Trophoblast cell (in vitro differentiated cells and primary cell): ENCODE results near the gene CDKL5.

Experiments used
- DNase-seq, 2 donors: peaks; one replicate each; pipeline ENCODE4 v3.0.0-alpha.2; 2016
- H2AFZ ChIP-seq: 2 replicates; pipeline ENCODE4 v1.6.1; 2013; ENCODE audit warnings: low read length, moderate library complexity, mild to moderate bottlenecking; ENCODE audit not compliant: insufficient read depth, poor library complexity
- H2AK5ac ChIP-seq: 2 replicates; pipeline ENCODE4 v1.6.1; 2013; ENCODE audit warnings: mild to moderate bottlenecking, low read length
- H2BK120ac ChIP-seq: 2 replicates; pipeline ENCODE4 v1.6.1; 2013; ENCODE audit warnings: low read length, mild to moderate bottlenecking, moderate library complexity; ENCODE audit not compliant: insufficient read depth, poor library complexity
- H2BK12ac ChIP-seq: 2 replicates; pipeline ENCODE4 v1.6.1; 2013; ENCODE audit warnings: mild to moderate bottlenecking, low read length, moderate library complexity
- H2BK5ac ChIP-seq: 2 replicates; pipeline ENCODE4 v1.6.1; 2013; ENCODE audit warnings: low read length, low read depth, moderate library complexity, mild to moderate bottlenecking; ENCODE audit not compliant: poor library complexity
- H3K14ac ChIP-seq: 2 replicates; pipeline ENCODE4 v1.6.1; 2013; ENCODE audit warnings: mild to moderate bottlenecking, low read length
- H3K18ac ChIP-seq: 2 replicates; pipeline ENCODE4 v1.6.1; 2013; ENCODE audit warnings: mild to moderate bottlenecking, low read length
- H3K23ac ChIP-seq: 2 replicates; pipeline ENCODE4 v1.6.1; 2013; ENCODE audit warnings: low read length
- H3K27ac ChIP-seq: 2 replicates; pipeline ENCODE4 v1.5.1; 2013; ENCODE audit warnings: low read depth, mild to moderate bottlenecking, inconsistent platforms, low read length, moderate library complexity
- H3K27me3 ChIP-seq: 2 replicates; pipeline ENCODE4 v1.6.1; 2013; ENCODE audit warnings: inconsistent platforms, mild to moderate bottlenecking, low read length, moderate library complexity; ENCODE audit not compliant: insufficient read depth
- H3K36me3 ChIP-seq, 2 experiments: 1 replicate in 1 of 2; 2 replicates in 1 of 2; pipeline ENCODE4 v1.6.1; 2013; ENCODE audit warnings: low read length in 2 of 2, mild to moderate bottlenecking in 2 of 2, moderate library complexity in 1 of 2; ENCODE audit not compliant: insufficient read depth in 2 of 2, control insufficient read depth in 1 of 2
- H3K4ac ChIP-seq: 2 replicates; pipeline ENCODE4 v1.6.1; 2013; ENCODE audit warnings: low read depth, mild to moderate bottlenecking, low read length, moderate library complexity
- H3K4me1 ChIP-seq, 2 experiments: 1 replicate in 1 of 2; 2 replicates in 1 of 2; pipeline ENCODE4 v1.6.1; 2013; ENCODE audit warnings: low read length in 2 of 2, mild to moderate bottlenecking in 2 of 2, moderate library complexity in 1 of 2; ENCODE audit not compliant: insufficient read depth in 2 of 2, control insufficient read depth in 1 of 2
- H3K4me2 ChIP-seq: 2 replicates; pipeline ENCODE4 v1.6.1; 2013; ENCODE audit warnings: inconsistent platforms, mild to moderate bottlenecking, low read length, moderate library complexity
- H3K4me3 ChIP-seq: 2 replicates; pipeline ENCODE4 v1.5.1; 2013; ENCODE audit warnings: mild to moderate bottlenecking, low read depth, low read length, inconsistent platforms
- H3K79me1 ChIP-seq: one replicate; pipeline ENCODE4 v1.6.1; 2013; ENCODE audit warnings: low read length
- H3K79me2 ChIP-seq: 2 replicates; pipeline ENCODE4 v1.6.1; 2013; ENCODE audit warnings: low read length, mild to moderate bottlenecking; ENCODE audit not compliant: control insufficient read depth, insufficient read depth, poor library complexity
- H3K9ac ChIP-seq: 2 replicates; pipeline ENCODE4 v1.6.1; 2013; ENCODE audit warnings: mild to moderate bottlenecking, low read length
- H3K9me3 ChIP-seq: 2 replicates; pipeline ENCODE4 v1.6.1; 2013; ENCODE audit warnings: low read depth, mild to moderate bottlenecking, control low read depth, inconsistent platforms, low read length; ENCODE audit not compliant: insufficient read depth
- H4K12ac ChIP-seq: 2 replicates; pipeline ENCODE4 v1.6.1; 2013; ENCODE audit warnings: low read depth, mild to moderate bottlenecking, low read length, moderate library complexity
- H4K8ac ChIP-seq: 2 replicates; pipeline ENCODE4 v1.6.1; 2013; ENCODE audit warnings: low read depth, mild to moderate bottlenecking, low read length, moderate library complexity
- H4K91ac ChIP-seq: one replicate; pipeline ENCODE4 v1.6.1; 2013; ENCODE audit warnings: low read depth, mild to moderate bottlenecking, low read length, moderate library complexity
- WGBS: extraction: QIAGEN DNeasy Blood & Tissue Kit; methylation state at CpG from one replicate; pipeline ENCODE4 v1.1.7; 2013; ENCODE audit warnings: missing lambda C conversion rate; ENCODE audit not compliant: insufficient read length, insufficient coverage; ENCODE audit errors: extremely low coverage; 5-methylcytosine and 5-hydroxymethylcytosine counted together

The CDKL5 gene

GRCh38 chrX:18594079-18594478 lies 168.7 kb downstream of the CDKL5 start:
- H4K91ac ChIP-seq = no peak overlapping the region
- H3K79me1 ChIP-seq = no peaks in the 10 kb centered on the region
- H3K14ac ChIP-seq = no peak overlapping the region
- H3K4me3 ChIP-seq = no peak overlapping the region
- no peak overlapping the region for H2BK120ac ChIP-seq
- no peak for DNase-seq
- no peak overlapping the region for H4K8ac ChIP-seq
- no peak overlapping the region for H3K23ac ChIP-seq
- no peak overlapping the region for H2BK12ac ChIP-seq
- no peaks in the 10 kb centered on the region for H3K4me1 ChIP-seq
- no peak overlapping the region for H3K9ac ChIP-seq
- H2AFZ ChIP-seq = no peak overlapping the region
- no peaks in the 10 kb centered on the region for H3K27me3 ChIP-seq
- H3K18ac ChIP-seq = no peak overlapping the region
- no peak overlapping the region for H2AK5ac ChIP-seq
- H3K4me2 ChIP-seq = no peak overlapping the region
- H3K4ac ChIP-seq = no peak overlapping the region
- WGBS = no CpG with 5 or more reads among the region's 2 CpGs
- no peak overlapping the region for H4K12ac ChIP-seq
- H3K27ac ChIP-seq = no peak overlapping the region
- no peaks in the 10 kb centered on the region for H3K9me3 ChIP-seq
- H3K79me2 ChIP-seq = no peaks in the 10 kb centered on the region
- H2BK5ac ChIP-seq = no peak overlapping the region
- H3K36me3 ChIP-seq = no peaks in the 10 kb centered on the region

GRCh38 chrX:18596096-18596495 lies 170.7 kb downstream of the CDKL5 start:
- Histone ChIP-seq H3K36me3 (no peaks in the 10 kb centered on the region), H2BK5ac (no peak overlapping the region), H3K4me3 (no peak overlapping the region), H2BK120ac (no peak overlapping the region), H3K4ac (no peak overlapping the region), H2BK12ac (no peak overlapping the region), H3K4me2 (no peak overlapping the region), H3K23ac (no peak overlapping the region), H3K14ac (no peak overlapping the region), H4K91ac (no peak overlapping the region), H3K9me3 (no peaks in the 10 kb centered on the region), H3K4me1 (no peaks in the 10 kb centered on the region), H3K27me3 (no peaks in the 10 kb centered on the region), H2AFZ (no peak overlapping the region), H3K79me2 (no peaks in the 10 kb centered on the region), H3K79me1 (no peaks in the 10 kb centered on the region), H3K18ac (no peak overlapping the region), H3K9ac (no peak overlapping the region), H2AK5ac (no peak overlapping the region), H4K12ac (no peak overlapping the region), H3K27ac (no peak overlapping the region), H4K8ac (no peak overlapping the region)
- WGBS = no CpG with 5 or more reads among the region's 4 CpGs
- DNase-seq = no peak

- no peak overlapping the region for H3K14ac ChIP-seq
- WGBS = no CpG with 5 or more reads among the region's 2 CpGs
- H3K4me2 ChIP-seq = no peak overlapping the region
- no peak overlapping the region for H2AFZ ChIP-seq
- H3K27me3 ChIP-seq = no peaks in the 10 kb centered on the region
- no peak overlapping the region for H2BK5ac ChIP-seq
- no peaks in the 10 kb centered on the region for H3K4me1 ChIP-seq
- H3K36me3 ChIP-seq = no peaks in the 10 kb centered on the region
- H3K79me1 ChIP-seq = no peaks in the 10 kb centered on the region
- H3K9ac ChIP-seq = no peak overlapping the region
- H2AK5ac ChIP-seq = no peak overlapping the region
- H3K27ac ChIP-seq = no peak overlapping the region
- no peak overlapping the region for H3K4me3 ChIP-seq
- H3K9me3 ChIP-seq = no peaks in the 10 kb centered on the region
- no peak overlapping the region for H4K12ac ChIP-seq
- H4K91ac ChIP-seq = no peak overlapping the region
- no peaks in the 10 kb centered on the region for H3K79me2 ChIP-seq
- no peak for DNase-seq
- H2BK12ac ChIP-seq = no peak overlapping the region
- H4K8ac ChIP-seq = no peak overlapping the region
- no peak overlapping the region for H3K4ac ChIP-seq
- H3K18ac ChIP-seq = no peak overlapping the region
- H3K23ac ChIP-seq = no peak overlapping the region
- H2BK120ac ChIP-seq = no peak overlapping the region
Observed at GRCh38 chrX:18598413-18598812, 173.0 kb downstream of the CDKL5 start.

- Histone ChIP-seq H3K79me1 (no peaks in the 10 kb centered on the region), H4K12ac (no peak overlapping the region), H4K91ac (no peak overlapping the region), H3K36me3 (peaks cover 11 to 13% of the 10 kb centered on the region in 2 experiments), H3K4me2 (no peak overlapping the region), H3K4me1 (no peaks in the 10 kb centered on the region), H3K18ac (no peak overlapping the region), H3K23ac (no peak overlapping the region), H3K9ac (no peak overlapping the region), H2AK5ac (no peak overlapping the region), H2AFZ (no peak overlapping the region), H3K14ac (no peak overlapping the region), H3K27ac (no peak overlapping the region), H3K4me3 (no peak overlapping the region), H3K27me3 (no peaks in the 10 kb centered on the region), H2BK12ac (no peak overlapping the region), H3K9me3 (no peaks in the 10 kb centered on the region), H3K79me2 (no peaks in the 10 kb centered on the region), H3K4ac (no peak overlapping the region), H2BK120ac (no peak overlapping the region), H4K8ac (no peak overlapping the region), H2BK5ac (no peak overlapping the region)
- DNase-seq = no peak
- WGBS = no CpG with 5 or more reads among the region's 4 CpGs
Observed at GRCh38 chrX:18607966-18608365, 182.6 kb downstream of the CDKL5 start.
